ENCODE data around the gene PLET1.

The PLET1 gene

DNA sequence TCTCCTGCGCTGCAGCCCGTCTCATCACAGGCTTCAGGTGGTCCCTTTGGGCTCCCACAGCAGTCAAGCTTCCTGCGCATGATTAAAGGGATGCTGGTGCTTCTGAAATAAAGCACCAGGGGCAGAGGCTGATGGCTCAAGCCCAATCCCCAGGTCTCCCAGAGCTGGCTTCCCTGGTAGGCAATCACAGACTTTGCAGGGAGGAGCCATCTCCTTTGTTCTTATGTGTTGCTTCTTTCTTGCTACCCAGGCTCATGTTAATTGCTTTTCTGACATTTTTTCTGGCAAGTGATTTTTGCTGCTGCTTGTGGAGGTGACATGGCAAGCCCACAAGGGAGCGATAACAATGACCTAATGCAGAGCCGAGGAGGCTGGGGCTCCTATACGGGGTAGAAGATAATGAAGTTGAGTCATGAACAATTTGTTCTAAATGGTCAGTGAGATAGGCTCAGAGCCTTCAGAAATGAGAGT is 25.2 kb upstream of the PLET1 start:
- in situ Hi-C loops (cut with MboI; ENCODE audit: low sequenced_read_pairs), result no loop called here

DNA sequence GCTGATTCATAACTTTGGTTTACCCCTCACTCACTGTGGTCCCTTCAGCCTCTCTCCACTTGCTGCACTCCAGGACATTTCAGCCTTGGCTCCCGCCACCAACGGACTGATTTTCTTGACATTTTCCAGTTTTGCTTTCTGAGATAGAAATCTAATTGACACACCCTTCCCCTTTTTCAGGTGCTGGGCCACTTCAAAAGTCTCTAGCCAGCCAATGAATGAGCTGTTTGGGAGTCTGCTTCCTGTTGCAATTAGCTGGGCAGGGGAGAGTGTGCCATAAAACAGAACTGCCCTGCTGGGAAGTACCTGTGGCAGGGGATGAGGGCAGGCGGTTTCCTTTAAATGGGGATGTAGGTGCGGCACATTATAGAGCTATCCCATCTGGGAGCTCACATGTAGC is 21.1 kb upstream of the PLET1 start:
- in situ Hi-C loops (cut with MboI; ENCODE audit: low sequenced_read_pairs), result no loop called here

DNA sequence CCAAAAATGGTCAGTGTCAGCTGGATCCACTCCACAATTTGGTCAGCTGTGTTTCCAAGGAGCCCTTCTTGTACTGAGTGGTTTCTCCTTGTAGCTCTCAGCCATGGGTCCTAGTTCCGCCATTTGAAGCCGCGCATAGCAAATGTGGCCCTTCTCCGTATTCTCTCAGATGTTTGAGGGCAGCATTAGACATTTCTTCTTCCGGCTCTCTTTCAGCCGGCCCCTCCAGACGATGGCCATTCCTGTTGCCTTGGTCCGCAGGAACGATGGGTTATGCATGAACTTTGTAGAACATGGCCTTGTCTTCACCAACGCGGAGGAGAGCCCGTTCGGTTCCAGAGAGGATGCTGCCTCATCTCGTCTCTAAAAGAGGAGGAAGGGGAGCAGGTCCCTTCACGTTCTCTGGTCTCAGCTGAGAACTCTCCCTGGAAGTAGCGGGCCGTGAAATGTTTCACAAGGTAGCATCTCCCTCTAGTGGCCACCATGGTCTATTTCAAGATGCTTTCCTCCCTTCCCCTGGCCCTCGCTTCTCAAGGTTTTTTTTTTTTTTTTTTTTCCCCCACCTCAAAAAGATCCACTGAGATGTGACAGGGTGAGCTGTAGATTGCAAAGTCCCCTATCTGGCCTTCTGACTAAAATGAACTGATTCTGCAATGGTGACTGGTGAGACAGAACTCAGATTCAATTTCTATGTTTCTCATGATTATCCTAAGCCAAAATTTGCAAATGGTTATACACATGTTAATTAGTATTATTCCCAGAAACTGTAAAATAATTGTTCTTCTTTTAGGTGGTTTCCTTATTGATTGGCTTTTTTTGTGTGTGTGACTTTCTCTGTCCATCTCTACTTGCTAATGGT is 19.8 kb upstream of the PLET1 start:
- in situ Hi-C loops (cut with MboI; ENCODE audit: low sequenced_read_pairs), result no loop called here

DNA sequence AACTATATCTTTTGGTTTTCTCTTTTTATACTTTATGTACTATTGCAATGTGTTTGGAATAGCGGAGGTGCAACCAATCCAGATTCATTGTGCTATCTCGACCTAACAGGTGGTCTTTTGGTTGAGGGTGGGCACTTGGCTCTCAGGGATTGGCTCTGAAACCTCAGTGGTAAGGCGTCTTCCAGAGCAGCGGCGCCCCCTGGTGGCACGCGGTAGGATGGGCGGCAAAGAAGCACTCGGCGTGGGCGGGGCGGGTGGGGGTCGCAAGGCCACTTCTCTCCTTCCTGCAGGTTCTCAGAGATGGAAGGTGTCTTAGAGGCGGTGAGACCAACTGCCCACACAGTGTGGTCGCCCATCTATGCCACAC is 19.2 kb upstream of the PLET1 start:
- in situ Hi-C loops (cut with MboI; ENCODE audit: low sequenced_read_pairs), result loop anchor here (5.0 kb wide), 1 partner anchor 58 kb away; no protein-coding TSS in a partner anchor

DNA sequence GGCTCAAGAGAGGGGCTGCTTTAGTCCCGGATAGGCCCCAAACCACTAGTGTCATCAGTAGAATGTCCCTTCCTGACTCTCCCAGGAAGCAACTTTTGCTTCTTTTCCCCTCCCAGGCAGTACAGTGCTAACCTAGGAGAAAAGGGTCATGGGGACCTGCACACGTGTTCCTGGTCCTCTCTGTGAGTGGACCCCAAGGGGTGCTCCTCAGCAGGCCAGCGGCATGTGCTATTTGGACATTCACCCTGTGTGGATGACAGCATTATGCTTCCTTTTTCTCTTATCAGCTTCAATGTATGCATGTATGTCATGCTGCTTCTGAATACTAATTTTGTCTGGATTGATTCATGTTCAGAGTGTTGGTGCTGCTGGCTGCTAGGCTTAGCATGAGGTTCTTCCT is 18.1 kb upstream of the PLET1 start:
- in situ Hi-C loops (cut with MboI; ENCODE audit: low sequenced_read_pairs), result loop anchor here (5.0 kb wide), 1 partner anchor 57 kb away; no protein-coding TSS in a partner anchor

DNA sequence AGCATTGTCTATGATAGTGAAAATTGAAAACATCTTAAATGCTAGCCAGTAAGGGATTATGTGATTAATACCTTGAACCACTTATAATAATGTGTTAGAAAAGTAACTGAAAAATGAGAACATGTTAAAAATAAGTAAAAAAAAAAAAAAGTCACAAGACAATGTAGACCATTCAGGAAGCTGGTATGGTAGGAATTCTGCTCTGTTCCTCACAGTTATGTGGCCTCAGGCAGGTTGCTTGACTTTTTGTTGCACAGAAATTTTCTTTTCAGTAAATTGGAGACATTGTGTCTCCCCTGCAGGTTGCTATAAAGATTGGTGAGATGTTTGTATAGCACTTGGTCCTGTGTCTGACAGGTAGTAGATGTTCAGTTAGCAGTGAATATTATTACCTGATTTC is 17.3 kb upstream of the PLET1 start:
- in situ Hi-C loops (cut with MboI; ENCODE audit: low sequenced_read_pairs), result loop anchor here (5.0 kb wide), 1 partner anchor 56 kb away; no protein-coding TSS in a partner anchor

DNA sequence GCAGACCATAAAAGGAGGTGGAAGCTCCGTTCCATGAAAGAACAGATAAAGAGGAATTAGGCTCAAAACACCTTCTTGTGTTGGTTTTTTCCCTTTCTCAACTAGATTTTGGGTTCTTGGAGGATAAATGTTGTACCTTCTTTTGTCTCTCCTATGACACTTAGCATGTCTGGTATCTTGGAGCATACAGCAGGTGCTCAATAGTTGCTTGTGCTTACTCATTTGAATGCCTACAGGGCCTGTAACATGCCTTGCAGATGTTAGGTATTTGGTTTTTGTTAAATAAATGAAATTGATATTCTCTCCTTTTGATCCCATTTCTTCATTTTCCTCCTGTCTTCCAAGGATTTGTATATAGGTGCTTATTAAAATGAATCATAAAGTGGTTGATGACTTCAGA is 16.4 kb upstream of the PLET1 start:
- in situ Hi-C loops (cut with MboI; ENCODE audit: low sequenced_read_pairs), result loop anchor here (5.0 kb wide), 1 partner anchor 55 kb away; no protein-coding TSS in a partner anchor

DNA sequence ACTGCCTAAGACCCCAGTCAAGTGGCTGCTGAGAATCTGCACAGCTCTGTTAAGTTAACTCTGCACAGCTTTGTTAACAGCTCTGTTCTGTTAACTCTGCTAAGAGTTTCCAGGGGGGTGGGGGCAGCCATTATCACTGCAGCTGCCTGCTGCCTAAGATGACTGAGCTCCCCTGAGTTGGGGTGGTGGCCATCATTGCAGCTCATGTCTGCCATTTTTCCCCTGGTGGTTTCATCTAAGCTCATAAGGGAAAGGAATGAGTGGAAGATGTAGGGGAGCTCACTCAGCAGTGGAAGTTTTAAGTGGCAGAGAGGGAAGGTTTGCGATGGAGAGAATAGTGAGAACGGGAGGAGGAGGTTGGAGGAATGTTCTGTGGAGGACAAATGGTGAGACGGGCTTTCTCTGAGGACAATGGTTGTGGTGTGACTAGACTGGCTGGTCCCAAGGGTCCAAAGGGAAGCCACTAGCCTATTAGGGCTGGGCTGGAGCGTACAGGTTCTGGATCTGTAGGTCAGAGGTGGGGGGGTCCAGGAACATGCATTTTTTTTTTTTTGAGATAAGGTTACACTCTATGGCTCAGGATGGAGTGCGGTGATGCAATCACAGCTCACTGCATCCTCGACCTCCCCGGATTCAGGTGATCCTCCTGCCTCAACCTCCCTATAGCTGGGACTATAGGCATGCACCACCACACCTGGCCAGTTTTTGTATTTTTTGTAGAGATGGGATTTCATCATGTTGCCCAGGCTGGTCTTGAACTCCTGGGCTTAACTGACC is 13.5 kb upstream of the PLET1 start:
- in situ Hi-C loops (cut with MboI; ENCODE audit: low sequenced_read_pairs), result no loop called here

DNA sequence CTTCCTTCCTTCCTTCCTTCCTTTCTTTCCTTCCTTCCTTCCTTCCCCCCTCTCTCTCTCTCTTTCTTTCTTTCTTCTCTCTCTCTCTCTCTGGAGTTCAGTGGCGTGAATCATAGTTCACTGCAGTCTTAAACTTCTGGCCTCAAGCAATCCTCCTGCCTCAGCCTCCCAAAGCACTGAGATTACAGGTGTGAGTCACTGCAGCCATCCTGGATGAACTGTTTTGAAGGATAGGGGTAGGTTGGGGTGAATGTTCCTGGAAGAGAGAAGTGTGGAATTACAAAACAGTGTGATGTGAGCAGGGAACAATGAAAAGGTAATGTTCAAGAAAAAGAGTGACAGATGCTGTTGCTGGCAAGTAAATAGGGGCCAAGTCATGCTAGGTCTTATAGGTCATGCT is 12.4 kb upstream of the PLET1 start:
- in situ Hi-C loops (cut with MboI; ENCODE audit: low sequenced_read_pairs), result no loop called here

DNA sequence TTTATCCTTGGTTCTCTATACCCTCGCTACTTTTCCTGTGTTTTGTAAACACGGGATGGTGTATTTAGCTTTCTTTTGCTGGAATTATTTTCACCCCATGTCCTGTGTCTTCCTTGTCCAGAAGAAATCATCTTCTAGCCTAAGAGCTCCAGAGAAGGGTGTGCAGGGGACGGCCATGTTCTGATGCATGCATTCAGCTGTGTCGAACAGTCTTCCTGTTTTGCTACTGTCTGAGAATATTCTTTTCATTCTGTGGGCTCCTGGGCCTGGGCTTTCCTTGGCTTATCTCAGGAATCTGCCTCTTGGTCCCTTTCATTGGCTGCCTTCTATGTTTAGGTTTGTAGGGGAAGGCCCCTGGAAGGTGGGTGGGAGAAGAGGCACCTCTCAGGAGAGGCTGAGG is 10.6 kb upstream of the PLET1 start:
- in situ Hi-C loops (cut with MboI; ENCODE audit: low sequenced_read_pairs), result no loop called here

DNA sequence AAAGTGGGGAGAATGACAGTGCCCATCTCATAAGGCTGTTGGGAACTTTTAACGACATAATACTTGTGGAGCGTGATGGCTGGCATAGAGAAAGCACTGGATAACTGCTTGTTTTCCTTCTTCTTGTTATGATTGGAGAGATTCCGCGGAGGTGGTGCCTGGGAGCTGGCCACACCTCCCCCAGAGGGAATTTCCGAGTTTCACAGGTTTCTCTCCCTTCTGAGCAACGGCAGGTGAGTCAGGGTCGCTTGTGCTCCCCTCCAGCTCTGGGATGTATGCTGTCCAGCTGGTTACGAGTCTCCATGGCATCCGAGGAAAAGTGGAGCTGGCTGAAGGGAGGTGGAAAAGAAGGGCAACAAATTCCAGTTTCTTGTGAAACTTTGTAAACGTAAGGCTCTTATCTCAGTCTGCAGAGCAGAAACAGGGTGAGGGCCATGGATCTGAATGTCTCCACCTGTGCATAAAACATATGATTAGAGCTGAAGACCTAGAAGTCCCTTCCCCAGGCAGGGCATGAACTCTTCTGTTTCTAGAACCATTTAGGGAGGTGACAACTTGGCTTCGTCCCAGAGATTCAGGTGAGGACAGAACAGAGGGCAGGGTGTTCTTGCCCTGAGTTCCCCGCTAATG is 10.0 kb upstream of the PLET1 start:
- in situ Hi-C loops (cut with MboI; ENCODE audit: low sequenced_read_pairs), result no loop called here

DNA sequence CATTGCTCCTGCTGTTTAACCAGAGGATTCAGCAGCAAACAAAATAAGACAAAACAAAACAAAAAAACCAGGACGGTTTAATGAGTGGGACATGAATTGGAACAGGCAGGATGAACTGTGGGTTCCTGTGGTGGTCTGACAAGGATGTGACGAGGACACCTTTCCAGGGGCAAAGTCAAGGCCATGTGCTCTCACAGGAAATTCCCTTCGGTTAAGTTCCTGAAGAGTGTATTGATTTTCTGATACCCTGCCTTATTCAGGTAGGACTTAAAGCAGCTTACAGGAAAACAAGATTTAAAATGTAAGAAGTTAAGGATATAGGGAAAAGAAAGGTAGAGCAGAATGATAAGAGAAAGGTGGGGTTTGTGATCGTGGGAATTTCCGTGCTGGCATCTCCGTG is 8.5 kb upstream of the PLET1 start:
- in situ Hi-C loops (cut with MboI; ENCODE audit: low sequenced_read_pairs), result no loop called here

DNA sequence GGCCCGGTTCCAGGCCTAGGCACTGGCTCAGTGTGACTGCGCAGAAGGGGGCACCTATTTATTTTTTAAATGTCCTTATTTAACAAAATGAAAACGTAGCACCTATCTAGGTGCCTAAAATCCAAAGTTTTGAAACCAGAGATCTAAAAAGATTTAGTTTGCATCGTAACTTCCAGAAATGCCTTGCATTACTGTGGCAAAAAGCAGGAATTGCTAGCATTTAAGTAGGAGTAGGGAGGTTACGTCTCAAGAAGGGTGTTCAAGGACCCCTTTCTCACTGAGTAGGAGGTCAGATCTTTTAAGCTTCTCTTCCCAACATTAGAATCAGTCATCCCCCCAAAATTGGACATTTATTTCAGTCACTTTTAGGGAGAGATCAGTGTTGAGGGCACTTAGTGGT is 7.7 kb upstream of the PLET1 start:
- in situ Hi-C loops (cut with MboI; ENCODE audit: low sequenced_read_pairs), result no loop called here

DNA sequence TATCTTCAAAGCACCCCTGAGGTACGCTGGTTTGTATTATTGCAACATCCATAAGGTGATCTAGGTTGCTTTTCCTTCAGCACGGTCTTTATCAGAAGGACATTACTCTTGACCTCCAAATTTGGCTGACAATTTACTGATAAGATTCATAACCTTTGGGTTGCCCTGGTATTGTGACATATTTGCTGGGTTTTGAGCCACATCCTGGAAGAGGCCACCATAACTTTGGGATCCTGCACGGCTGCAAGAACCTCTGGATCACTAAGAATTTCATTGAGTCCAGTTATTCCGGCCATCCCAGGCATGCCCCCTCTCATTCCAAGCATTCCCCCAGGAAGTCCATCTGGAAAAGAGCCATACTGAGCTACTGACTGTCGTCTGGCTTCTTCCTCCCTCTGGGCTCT is 6.5 kb upstream of the PLET1 start:
- in situ Hi-C loops (cut with MboI; ENCODE audit: low sequenced_read_pairs), result no loop called here

DNA sequence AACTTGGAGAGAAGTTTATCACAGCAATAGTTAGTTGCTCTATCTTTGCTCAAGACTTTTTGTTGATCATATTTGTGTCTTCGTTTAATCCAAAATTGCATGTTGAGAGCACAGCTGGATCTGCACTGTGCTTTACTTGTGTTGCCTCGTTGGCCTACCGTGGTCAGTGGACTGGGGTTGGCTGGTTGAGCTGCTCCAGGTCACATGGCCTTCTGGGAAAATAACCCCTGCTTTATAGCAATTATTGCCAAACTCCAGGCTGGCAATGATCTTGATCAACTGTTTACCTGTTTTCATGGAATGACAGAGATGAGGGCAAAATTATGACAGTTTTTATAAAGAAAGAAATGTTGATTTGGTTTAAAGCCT is 5.7 kb upstream of the PLET1 start:
- in situ Hi-C loops (cut with MboI; ENCODE audit: low sequenced_read_pairs), result no loop called here

DNA sequence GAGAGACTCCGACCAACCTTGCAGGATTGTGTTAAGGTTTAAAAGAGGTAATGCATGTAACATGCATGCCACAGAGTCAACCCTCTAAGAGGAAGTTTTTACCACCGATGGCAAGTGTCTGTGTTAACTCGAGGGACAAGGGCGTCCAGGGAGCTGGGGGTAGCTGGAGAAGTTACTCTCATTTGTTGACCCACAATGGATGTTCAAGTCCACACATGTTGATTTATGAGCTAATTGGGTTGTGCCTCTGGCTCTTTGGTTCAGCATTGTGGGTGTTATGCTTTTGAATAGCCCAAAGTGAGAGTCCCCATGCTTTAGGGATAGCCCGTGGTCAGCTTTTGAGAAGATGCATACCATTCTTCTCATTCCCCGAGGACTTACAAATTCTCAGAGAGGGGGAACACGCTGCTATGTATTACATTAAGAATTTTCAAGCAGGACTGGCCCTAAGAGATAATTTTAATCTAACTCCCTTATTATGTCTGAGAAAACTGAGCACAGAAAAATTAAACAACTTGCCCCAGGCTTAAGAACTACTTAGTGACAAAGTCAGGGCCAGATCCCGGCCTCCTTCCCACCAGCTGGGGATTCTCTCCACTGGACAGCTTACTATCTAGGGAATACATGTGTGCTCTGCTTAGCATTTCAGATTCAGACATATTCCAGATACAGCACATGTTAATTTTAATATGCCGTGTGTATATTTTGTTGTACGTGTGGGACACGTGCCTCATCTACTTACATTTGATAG is 5.2 kb upstream of the PLET1 start:
- in situ Hi-C loops (cut with MboI; ENCODE audit: low sequenced_read_pairs), result no loop called here

DNA sequence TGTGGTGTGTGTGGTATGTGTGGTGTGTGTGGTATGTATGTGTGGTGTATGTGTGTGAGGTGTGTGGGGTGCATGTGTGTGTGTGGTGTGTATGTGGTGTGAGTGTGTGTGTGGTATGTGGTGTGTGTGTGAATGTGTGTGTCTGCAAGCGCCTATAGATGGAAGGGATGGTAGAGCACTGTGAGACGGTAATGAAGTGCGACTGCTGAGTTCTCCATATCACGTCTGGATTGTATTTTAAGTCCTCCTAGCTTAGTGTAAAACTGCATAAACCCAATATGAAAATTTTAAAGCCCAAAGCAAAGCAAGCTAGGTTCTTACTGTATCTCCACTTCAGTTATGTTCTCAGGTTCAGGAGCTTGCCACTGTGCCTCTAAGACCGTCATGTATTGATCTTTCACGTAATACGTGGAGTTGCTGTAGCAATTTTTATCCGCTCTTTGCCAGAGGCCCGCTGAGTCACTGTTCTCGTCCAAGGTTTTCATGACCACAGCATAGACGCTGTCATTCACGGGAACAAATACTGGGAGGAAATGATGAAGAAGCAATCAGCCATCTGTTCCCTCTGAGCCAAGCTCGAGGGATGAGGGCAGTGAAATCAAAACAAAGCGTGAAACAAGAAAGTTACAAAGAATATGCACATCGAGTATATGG is 5.5 kb downstream of the PLET1 start:
- in situ Hi-C loops (cut with MboI; ENCODE audit: low sequenced_read_pairs), result no loop called here

DNA sequence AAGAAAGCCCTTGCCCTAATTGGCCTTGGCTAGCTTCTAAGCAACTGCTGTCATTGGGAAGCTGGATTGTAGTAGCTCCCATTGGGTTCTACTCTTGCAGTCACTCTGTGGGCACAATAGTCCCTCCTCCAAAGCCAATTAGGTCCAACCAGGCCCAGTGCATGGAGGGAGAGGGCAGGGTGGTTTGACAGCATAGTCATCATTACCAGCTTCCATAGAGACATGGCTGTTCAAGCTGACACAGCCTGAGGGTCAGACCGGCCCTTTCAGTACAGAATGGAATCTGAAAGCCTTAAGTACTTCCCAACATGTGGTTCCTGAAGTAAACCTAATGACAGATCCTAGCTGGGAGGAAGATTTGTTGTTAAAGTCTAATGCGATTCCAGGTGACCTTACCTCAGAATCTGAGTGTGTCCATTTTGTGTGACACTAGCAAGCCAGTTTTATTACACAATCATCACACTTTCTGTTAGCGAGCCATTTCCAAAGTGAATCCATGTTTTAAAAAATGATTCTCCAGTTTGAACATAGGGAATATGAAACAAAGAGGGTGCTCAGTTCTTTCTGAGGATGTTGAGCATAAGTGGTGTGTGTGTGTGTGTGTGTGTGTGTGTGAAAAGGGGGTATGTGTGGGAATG is 6.9 kb downstream of the PLET1 start:
- in situ Hi-C loops (cut with MboI; ENCODE audit: low sequenced_read_pairs), result no loop called here

DNA sequence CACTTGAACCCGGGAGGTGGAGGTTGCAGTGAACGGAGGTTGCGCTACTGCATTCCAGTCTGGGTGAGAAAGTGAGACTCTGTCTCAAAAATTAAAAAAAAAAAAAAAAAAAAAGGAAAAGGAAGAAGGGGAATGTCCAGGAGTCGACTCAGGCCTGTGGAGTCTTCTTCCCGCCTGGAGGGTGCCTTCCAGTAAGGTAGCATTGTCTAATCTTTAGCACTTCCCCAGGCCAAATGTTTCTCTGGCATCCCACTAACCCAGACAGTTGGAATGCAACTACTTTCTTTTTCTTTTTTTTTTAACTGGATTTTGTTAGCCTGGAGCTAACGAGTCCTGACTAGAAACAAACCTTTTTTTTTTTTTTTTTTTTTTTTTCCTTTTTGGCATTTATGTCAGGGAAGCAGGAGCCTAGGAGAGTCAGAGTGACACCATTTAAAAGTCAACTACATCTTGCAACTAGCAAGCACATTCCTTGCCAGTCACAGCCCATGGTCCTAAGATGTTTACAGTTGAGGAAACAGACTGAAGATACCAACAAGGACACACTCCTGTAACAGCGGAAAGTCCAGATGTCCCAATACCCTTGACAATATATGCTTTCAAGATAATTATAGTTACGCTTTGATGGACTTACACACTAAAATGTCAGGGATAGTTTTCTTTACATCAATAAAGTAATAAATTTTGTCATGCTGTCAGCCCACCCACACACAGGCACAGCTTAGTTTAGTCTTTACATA is 10.6 kb downstream of the PLET1 start:
- in situ Hi-C loops (cut with MboI; ENCODE audit: low sequenced_read_pairs), result no loop called here
